Dermis blood vessel endothelial cell (primary cell): ENCODE results near the gene PDE6A. TPM values are rescaled to one million over a fixed set of nuclear protein-coding genes. Genes with fewer than 3 reads are reported as not detected.

Source experiments
- DNase-seq: peaks from one replicate; pipeline ENCODE4 v3.0.0; 2010
- total RNA-seq: library from RNA; depleted of rRNA; stranded (reverse); fragments of >200 nt; gene quantifications from 2 replicates; pipeline ENCODE4 v1.2.3, GENCODE V29; 2014

The PDE6A gene
- total RNA-seq, 1 donor from 2014 or later = not detected

DNA sequence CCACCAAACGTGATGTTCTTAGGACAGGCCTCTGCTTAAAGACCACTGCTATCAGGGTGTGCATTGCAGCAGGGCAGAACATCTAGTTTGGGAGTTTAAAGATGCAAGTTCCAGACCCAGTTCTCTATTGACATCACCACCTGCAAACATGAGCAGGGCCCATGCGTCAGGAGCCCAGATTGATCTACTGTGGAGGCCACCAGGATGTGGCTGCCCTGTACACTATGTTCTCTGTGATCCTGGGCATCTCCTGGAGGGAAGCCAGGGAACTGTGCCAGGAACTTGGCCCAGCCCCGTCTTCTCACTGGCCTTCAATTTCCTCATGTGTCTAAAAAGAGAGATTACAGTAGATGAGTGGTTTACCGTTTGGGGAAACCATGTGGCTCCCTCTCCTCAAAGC is 87.1 kb downstream of the PDE6A start:
- peak; percentile 82 for DNase-seq

DNA sequence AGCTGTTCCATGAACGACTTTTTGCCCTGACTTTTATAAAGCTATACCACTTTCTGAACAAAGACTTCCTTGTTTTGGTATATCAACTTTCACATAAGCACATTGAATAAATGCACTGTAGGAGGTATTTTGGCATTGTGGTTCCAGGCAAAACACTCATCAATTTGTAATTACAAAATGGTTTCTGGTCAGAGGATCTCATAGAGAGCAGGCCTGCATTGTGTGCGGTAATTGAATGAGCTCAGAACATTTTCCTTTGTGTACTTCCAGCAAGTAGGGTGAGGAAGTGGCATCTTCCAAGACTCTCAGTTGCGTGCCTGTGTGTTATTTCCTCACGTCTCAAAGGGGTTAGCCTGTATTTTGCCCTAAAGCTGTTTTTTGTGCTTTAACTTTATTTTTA is 89.2 kb downstream of the PDE6A start:
- DNase-seq = peak; percentile 53

DNA sequence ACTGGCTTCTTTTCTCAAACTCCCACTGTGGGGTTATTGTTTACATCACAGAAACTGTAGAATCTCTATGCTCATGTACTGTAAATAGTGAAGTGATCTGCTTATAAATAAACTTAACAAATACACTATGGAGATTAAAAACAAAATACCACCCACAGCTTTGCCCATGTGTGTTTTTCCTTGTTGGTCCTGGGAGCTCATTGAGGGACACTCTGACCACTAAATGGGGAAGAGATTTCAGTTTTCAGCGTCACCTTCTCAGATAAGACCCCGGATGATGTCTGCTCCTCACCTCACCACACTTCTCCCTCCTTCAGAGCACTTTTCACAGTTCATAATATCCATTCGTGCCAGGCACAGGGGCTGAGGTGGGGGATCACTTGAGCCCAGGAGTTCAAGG is 89.7 kb downstream of the PDE6A start:
- DNase-seq = no peak

DNA sequence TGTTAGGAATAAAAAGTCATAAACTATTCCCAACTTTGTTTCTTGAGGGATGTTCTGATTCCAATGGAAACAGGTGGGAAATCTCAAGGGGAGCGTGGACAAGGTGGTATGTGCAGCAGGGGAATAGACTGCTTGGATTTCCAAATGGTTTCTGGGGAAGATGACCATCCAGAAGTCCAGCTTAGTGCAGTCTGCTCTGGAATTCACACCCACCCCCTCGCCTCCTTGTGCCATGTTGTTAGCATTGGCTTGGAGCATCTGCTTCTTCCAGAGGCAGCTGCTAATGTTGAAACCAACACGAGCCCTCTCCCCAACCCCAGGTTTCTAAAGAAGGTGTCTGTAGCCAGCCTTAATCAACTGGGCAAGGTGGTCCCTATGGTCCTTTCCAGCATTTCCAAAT is 90.9 kb downstream of the PDE6A start:
- DNase-seq = no peak

DNA sequence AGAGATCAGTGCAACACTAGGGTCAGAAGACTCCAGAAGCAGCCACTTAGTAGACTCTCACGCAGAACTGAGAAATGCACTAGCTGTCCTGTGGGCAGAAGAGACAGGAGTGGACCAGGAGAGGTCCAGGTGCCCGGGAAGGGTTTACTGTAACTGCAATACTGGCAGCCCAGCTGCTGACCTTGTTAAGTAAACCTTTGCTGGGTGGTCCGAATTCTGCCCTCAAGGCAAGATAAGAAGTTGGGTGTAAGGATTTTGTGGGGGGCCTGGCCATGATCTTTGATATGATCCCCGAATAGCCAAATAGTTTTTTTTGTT is 91.3 kb downstream of the PDE6A start:
- no peak for DNase-seq

DNA sequence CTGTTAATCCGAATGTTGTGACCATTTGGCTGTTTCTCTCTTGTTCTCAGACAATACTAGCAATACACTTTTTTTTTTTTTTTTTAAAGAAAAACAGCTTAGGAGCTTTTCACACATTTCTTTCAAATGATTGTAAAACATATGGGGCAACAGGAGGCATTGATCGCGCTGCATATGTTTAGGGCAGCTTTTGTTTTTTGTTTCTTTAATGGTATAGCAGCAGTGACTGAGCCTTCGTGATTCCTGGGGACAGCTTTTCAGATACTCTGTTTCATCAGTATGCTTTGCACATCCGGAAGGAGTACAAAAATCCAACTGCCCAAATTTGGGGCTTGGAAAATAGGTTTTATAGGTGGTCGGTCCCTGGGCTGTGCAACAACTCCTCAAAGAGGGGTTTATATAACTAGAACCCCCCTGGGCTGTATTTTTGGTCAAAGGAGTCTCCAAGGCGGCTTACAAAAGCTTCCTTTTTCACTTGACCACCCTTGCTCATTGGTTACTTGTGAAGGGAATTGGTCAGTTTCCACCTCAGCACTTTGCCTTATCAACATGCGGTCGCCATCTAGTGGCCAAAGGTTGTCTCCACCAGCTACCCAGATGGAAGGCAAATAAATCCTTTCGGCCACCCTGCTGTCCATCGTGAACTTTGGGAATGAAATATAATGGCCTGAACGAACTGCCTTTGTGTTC is 91.8 kb downstream of the PDE6A start:
- peak; percentile 91 for DNase-seq

DNA sequence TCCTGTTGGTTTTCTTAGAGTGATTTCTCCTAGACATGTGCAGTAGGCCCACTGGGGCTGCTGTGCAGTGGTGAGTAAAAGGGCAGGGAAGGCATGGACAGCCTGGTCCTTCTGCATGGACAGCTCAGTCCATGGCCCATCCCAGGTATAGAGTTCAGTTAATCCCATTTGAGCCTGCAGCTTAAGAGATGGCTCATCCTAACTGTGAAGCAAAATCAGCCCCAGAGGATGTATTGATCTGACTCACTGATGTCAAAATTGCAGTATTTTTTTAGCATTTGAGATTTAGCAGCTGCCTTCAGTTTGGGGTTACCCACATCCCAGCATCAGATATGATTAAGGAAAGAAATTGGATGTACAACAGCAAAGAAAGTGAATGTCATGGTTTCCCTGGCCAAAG is 93.4 kb downstream of the PDE6A start:
- no peak for DNase-seq

DNA sequence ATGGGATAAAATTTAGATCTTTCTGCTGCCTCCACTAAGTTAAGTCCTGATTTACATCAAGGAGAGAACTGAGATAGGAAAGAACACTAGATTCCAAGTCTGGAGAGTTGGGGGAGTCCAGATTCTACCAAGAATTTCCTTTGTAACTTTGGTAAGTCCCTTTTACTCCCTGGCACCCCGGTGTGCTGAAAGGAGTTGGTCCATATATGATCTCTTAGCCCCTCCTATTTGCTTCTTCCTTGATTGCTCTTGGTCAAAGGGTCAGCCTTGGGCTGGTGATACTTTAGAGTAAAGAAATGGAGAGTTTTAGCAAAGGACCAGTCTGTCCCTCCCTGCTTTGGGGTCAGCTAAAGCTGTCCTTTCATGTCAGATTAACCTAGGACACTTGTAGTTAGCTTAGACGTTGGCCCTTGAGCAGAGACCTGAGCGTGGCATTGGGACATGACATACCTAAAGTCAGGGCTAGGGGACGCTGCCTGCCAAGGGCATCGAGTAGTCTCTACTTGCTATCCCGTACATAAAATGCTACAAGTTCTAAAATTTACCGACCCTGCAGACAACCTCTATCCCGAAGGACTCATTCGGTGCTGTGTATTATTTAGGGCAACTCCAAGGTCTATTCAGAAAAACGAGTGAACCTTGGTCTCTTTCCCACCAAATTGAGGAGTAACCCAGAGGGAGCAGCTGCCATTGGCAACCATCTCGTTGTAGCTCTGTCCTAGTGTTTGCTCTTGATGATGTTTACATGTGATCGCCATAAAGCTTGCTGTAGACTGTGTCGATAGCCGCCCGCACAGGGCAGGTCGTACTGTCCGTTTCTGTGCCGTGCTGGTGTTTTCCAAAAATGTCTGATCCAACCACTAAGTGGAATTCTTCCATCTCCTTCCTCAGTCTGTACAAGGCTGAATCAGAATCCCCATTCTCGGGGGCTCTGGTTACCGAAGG is 94.4 kb downstream of the PDE6A start:
- DNase-seq = no peak

DNA sequence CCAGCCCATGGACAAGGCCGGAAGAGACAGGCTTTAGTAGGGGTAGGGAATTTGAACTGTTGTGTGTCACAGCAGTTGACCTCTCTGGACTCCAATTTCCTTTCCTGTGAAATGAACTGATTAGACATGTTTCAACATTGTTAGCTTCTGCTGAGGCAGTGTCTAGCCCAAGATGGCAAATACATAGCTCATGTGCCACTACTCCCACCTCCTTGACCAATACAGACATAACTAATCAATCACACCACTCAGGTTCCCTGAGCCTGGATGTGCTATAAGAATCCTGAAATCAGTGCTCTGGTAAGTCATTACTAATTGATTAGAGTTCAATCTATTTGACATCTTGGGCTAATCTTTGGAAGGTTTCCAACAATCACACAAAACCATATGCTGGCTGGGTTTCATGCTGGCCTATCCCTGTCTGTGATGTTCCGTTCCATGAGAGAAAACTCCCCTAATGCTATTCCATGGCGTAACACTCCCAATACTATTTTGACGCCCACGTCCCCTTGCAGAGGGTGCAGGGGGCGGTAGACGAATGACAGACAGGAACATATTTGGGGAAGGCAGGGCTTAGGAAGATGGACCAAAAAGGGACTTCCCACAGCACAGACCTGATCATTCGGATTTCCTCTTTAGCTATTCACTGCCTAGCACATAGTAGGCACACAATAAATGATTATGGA is 95.2 kb downstream of the PDE6A start:
- DNase-seq = no peak

DNA sequence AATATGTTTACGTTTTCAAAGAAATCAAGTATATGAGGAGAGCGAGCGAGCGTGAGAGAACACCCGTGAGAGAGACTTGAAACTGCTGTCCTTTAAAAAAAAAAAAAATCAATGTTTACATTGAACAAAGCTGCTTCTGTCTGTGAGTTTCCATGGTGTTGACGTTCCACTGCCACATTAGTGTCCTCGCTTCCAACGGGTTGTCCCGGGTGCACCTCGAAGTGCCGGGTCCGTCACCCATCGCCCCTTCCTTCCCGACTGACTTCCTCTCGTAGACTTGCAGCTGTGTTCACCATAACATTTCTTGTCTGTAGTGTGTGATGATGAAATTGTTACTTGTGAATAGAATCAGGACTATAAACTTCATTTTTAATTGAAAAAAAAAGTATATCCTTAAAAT is 97.0 kb downstream of the PDE6A start:
- no peak for DNase-seq

DNA sequence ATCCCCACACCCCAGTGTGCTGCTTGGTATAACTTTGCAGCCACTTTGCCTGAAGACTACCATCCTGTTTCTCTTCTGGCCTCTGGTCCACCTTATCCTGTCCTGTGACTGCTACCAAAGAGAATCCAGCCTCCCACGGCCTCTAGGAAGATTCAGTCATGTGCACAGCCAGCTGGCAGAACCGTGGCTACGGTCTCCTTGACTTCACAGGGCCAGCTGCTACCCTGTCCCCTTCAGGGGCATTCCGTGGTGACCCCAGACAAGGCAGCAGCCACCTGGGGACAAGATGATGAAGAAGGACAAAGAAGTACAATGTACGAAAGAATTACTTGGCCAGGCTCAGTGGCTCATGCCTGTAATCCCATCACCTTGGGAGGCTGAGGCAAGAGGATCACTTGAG is 98.6 kb downstream of the PDE6A start:
- no peak for DNase-seq

DNA sequence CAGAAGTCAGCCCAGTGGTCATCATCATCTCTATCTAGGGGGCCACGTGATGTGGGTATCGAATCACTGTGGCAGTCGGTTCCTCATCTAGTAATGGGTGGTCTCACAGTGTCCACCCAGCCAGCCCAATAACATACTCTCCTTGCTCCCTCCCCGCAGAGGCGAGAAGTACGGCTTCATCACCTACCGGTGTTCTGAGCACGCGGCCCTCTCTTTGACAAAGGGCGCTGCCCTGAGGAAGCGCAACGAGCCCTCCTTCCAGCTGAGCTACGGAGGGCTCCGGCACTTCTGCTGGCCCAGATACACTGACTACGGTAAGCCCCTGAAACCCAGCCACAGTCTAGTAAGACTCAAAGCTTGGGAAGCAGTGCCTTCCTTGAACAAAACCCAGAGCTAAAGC is 99.0 kb downstream of the PDE6A start:
- no peak for DNase-seq

DNA sequence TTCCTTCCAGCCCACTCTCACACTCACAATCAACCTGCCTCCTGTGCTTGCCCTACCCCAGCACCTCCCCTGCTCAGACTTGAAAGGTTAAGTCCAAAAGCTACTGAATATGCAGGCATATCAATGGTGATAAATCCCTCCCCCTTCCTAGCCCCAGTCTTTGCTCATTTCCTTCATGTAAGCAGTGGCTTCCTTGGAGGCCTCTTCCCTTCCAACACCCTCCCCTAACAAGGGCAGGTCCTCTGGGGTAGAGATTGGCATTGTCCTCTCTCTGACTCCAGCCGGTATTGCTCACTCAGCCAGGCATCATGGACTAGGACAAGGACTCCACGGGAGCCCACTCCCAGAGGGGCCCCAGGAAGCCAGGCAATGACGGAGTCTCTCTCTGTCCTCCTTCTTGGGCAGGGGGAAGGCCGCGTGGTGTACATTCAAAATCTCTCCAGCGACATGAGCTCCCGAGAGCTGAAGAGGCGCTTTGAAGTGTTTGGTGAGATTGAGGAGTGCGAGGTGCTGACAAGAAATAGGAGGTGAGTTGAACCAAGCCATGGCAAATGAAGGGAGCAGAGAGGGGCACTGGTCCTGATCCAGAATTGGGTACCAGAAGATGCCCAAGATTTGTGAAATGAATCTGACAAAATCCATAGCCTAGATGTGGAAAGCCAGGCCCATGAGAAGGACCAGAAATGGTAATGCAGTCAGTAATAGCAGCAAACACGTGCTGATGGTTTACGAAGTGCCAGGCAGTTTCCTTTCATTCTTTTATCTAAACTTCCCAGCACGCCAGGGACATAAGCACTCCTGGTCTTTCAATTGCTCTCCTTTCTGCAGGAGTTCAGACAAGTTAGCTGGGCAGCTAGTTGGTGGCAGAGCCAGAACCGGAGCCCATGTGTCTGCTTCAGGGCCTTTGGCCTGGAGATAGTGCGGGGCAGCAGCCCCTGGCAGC is 102.5 kb downstream of the PDE6A start:
- DNase-seq = peak; percentile 44

DNA sequence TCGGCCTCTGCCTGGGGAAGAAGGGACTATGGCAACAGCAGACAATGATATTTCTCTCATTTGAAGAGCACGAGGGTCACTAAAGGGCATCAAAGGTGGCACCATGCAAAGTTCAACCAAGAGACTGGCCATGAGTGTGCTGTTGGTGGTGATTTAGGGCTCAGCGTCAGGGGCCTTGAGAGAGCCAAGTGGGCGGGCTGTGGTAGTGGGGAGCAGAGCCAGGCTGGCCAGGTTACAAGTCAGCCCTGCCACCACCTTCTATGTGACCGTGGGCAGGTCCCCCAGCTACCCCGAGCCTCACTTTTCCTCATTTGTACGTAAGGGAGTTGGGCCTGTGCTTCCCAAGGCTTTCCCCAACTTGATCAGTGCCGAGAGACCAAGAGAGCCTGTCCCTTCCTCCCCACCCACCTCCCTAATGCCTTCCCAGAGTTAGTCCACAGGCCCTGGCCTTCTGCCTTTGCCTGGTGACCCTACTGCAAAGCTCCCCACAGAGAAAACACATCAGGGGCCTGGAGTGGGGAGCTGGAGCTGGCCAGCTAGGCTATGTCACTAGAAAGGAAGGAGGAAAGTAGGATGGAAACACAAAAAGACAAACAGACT is 104.3 kb downstream of the PDE6A start:
- DNase-seq = no peak

DNA sequence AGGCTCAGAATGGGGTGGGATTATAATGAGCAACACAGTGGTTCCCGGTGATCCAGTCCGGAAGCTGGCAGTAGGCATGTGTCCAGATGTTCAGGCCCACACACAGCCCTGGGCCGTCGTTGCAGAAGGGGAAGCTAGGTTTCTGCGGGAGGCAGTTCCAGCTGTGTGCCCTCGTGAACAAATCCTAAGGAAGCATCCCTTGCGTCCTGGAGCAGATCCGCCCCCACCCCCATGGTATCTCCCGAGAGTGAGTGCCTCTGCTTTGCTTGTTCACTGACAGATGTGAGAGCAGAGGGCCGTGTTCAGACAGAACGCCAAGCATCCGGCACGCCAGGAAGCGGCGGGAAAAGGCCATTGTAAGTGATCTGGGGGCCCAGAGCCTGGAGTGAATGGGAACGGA is 104.8 kb downstream of the PDE6A start:
- DNase-seq = peak; percentile 53

DNA sequence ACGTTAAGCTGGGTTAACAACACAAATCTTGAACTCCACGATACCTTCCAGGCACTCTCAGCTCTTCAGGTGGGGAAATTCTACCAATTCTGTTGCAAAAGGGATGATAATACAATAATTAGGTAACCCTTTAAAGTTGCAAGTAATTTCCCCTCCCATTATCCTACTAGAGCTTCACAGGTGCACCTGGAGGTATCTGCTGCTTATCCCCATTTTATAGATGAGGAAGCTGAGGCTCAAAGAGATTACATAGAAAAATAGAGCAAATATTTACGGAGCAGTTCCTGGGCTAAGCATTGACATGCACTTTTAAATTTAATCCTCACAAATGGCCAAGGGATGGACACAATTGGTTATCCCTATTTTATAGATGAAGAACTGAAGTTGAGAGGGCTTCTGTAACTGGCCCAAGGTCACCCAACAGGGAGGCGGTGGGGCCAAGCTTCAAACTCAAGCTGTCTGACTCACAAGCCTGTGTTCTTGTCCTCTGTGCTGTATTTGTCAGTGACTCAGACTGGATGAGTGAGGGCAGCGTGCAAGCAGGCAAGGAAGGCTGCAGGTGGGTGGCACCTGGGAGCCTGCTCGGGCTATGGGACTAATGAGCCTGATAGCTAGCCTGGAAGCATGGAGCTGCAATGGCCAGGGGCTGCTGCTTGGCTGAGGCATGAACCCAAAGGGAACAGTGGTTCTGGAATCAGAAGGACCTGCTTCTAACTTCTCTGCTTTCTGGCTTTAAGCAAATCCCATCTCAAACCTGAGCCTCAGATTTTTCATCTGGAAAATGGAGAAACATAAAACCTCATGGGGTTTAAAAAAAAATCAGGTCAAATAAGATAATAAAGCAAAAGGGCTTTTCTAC is 105.5 kb downstream of the PDE6A start:
- peak; percentile 70 for DNase-seq

DNA sequence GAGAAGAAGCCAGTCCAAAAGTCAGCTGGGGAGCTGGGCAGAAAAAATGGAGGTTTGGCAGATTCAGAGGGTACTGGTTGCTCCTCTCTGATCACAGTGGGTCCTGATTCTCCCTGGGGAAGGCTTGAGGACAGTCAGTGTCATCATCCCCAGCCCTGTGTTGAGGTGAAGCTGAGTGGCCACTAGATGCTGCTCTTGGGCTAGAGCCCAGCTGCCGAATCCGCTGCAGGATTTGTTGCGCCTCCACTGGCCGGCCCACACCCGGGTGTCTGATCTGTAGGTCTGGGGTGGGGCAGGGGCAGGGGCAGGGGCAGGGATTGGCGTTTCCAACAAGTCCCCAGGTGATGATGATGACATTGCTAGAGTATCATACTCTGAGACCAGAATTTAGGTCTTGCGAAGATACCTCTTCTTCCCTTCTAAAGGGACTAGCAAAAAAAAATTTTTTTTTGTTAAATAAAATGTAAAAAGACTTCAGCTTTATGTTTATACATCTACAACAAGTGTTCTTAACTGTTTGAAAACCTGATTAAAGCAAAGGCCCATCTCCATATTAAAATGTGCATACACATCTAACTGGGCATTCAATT is 106.8 kb downstream of the PDE6A start:
- DNase-seq = peak; percentile 86

DNA sequence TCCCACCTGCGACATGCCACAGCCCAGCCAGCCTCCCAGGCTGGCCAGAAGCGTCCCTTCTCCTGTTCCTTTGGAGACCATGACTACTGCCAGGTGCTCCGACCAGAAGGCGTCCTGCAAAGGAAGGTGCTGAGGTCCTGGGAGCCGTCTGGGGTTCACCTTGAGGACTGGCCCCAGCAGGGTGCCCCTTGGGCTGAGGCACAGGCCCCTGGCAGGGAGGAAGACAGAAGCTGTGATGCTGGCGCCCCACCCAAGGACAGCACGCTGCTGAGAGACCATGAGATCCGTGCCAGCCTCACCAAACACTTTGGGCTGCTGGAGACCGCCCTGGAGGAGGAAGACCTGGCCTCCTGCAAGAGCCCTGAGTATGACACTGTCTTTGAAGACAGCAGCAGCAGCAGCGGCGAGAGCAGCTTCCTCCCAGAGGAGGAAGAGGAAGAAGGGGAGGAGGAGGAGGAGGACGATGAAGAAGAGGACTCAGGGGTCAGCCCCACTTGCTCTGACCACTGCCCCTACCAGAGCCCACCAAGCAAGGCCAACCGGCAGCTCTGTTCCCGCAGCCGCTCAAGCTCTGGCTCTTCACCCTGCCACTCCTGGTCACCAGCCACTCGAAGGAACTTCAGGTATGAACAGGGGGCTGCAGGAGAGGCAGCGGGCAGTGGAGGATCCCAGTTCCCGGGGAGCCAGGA is 108.0 kb downstream of the PDE6A start:
- no peak for DNase-seq

DNA sequence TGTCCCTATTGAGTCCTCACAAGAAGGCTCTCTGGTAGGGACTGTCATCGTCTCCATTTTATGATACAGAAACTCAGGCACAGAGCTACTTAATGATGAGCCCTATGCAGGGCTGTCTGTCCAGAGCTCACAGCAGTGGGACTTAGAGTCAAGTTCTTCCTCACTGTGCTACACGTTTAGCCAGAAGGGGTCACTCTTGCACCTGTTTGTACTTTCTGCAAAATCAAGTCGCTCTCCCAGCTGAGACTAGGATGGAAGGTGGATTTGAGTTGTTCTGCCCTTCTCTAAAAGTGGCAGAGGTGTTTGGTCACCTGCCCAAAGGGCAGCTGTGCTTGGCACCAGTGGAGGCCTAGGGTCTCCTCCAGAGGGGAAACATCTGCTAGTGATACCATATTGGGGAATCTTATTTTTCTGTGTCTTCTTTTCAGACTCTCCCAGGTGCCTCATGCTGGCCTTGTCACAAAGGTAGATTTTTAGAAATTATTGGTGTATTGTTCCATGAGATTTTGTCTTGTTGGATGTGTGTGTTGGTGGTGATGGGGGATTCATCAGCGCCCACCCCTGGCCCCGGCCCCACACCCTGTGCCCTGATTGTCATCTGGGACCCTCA is 110.2 kb downstream of the PDE6A start:
- DNase-seq = peak; percentile 96
